Activated T-cell treated with anti-CD3 and anti-CD28 coated beads for 1 hour (primary cell): Measurements from ENCODE around the gene BSPRY.
"Not testable (repeated sequence)": the region's sequence is repeated elsewhere in the genome, so short reads cannot be mapped to it uniquely, and the experiment has no call there.

Source experiments
- DNase-seq: peaks from one replicate; pipeline ENCODE4 v3.0.0-alpha.2; 2020; ENCODE audit warnings: low read depth

The BSPRY gene

DNA sequence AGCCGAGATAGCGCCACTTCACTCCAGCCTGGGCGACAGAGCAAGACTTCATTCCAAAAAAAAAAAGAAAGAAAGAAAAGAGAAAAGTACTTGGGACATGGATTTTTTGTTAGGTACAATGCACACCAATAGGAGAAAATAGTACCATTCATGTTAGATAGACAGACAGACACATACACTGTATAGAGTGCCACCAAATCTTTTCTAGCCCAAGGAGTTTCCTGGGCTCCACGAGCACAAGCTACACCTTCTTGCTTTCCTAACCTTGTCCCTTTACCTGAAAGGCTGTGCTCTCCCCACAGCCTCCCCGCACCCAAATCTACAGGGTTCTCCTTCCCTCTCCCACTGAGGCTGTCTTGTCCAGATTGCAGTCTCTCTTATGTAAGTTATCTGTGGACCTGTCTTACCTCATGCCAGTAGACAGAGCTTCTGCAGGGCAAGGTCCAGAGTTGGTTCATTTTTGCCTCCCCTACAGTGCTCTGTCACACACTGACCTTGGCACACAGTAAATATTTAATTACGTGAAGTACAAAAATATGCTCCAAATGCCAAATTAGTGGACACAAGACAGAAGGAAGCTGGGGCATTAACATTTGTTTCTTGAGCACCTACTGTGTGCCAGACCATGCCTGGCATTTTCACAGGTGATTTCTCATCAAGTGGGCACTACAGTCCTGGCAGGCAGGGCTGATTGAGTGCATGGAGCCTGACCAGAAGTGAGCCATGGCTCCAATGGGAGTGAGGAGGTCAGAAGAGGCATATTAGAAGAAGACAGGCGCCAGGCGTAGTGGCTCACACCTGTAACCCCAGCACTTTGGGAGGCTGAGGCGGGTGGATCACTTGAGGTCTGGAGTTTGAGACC, 45.9 kb downstream of the BSPRY start:
- no peak for DNase-seq

GRCh38 chr9:113397203-113397631, 47.9 kb downstream of the BSPRY start:
- no peak for DNase-seq

GRCh38 chr9:113398796-113399195, 49.5 kb downstream of the BSPRY start:
- no peak for DNase-seq

DNA sequence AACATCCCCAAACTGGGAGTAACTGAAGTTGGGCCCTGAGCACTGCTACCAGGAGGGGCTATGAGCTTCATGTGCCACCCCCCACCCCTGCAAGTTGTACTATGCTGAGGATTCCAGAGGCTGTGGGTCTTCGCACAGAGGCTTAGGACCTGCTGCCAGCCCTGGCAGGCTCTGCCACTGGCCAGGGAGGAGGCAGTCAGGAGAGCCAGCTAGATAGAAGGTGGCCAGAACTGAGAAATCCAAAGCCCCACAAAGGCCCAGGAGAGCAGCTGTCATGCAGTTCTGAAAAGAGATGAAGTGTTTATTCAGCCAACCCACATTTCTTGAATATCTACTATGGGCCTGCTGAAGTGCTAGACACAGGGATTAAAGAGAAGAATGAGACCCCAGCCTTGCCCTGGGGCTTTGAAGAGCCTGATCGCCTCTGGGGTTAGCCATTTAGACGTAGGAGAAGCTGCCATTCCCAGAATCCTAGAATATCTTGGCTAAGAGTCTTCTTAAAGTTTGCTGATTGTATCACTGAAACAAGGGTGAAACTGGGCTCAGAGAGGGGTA, 50.4 kb downstream of the BSPRY start:
- no peak for DNase-seq

DNA sequence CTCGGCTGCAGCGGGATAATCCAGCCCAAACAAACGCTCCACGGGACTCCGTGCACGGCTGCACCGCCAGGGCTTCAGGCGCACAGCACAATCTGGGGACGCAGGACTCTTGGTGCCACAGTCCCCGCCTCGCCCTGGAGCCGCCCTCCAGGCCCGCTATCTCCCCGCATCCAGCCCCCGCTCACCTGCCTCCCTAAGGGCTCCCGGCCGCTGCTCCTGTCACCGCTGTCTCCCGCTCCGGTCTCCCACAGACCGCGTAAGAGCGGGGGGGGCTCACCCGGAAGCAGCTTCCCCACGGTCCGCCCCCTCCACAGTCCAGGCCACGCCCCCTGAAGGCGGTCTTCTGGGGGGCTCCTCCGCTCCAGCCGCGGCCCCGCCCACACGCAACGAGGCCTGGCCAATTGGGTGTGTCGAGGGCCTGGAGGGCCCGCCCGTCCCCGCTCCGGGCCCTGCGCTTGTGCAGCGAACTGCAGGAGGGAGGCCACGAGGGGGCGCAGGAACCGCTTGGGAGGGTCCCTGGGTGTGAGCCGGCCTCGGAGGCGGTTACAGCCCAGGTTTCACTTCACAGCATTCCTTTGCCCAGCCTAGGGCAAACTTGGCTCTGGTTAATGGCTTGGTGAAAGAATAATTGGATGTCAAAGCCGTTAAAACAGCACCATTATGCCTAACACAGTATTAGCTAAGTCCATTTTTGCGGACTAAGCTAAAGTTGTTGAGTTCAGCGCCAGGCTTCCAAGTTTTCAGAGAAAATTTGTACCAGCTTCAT, 51.9 kb downstream of the BSPRY start, which contains the start of gene ALAD:
Gene ALAD, minus strand, starts transcription at position 258 of the 766 bp plus-strand sequence. CDS start 7,725 bp downstream, outside the sequence.
- peak; percentile 100 for DNase-seq

DNA sequence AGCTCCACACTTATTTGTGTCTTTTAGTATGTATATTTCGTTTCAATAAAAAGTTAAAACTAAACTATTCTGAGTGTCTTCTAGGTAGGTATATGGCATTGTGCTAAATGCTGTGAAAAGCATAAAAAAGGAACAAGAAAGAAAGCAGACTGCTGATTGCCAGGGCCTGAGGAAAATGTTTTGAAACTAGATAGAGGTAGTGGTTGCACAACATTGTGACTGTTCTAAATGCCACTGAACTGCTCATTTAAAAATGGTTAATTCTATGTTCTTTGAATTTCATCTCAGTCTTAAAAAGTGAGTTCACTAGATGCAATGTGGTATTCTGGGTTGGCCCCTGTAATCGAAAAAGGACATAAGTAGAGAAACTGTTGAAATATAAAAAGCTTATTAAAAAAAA, 54.3 kb downstream of the BSPRY start:
- DNase-seq, result no peak

DNA sequence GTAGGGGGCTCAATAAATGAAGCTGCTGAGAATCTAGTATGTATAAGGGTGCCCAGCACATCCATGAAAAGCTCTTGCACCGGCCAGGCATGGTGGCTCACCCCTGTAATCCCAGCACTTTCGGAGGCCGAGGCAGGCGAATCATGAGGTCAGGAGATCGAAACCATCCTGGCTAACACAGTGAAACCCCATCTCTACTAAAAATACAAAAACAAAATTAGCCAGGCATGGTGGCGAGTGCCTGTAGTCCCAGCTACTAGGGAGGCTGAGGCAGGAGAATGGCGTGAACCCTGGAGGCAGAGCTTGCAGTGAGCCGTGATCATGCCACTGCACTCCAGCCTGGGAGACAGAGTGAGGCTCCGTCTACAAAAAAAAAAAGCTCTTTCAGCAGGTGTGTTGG, 57.0 kb downstream of the BSPRY start:
- DNase-seq, result not testable (repeated sequence)

GRCh38 chr9:113406873-113407511, 57.7 kb downstream of the BSPRY start:
- DNase-seq, result peak; percentile 32

GRCh38 chr9:113409481-113409880, 60.1 kb downstream of the BSPRY start:
- DNase-seq, result no peak

DNA sequence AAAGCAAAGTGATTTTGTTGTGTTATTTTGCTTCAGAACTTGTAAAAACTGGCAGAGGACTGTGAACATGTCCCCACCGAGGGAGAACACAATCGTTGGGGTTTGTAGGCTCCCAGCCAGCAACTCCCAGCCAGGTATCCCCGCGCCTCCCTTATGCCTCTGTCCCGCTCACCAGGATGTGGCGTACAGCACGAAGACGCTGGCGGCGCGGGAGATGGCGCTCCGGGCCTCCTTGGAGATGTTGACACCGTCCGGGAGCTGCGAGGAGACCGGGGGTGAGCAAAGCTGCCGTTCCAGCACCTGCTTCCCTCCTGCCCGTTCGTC, 60.5 kb downstream of the BSPRY start:
- DNase-seq, result no peak

GRCh38 chr9:113410207-113410864, 61.0 kb downstream of the BSPRY start, which contains the start of the genes C9orf43 and POLE3:
C9orf43 (plus strand) TSS chr9:113410747; CDS start chr9:113413494, 2,747 bp downstream.
POLE3 (minus strand) TSS chr9:113410675; CDS start chr9:113410293, 382 bp downstream.
- DNase-seq, result peak; percentile 89

DNA sequence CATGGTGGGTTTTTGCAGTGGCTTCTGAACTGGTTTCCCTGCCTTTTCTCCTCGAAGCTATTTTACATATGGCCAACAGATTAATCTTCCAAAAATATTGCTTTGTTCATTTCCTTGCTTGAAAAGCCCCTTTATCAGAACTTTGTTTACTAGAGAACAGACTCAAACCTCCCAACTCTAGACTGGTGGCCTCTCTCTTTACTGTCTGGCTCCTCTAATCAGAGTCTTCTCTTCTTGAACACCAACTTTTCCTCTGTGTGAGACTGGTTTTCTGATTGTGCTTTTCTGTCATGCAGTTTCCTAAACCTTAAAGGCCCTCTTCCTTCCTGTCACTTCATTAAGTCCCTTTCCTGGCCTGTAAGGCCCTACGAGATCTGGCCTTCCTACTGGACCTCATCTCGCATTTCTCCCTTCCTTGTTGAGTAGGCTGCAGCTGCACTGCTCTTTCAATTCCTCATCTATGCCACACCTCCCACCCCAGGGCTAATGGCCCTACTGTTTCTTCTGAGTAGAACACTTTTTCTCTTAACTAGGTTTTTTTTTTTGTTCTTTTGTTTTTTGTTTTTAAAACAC, 66.9 kb downstream of the BSPRY start:
- no peak for DNase-seq

GRCh38 chr9:113417370-113417769, 68.0 kb downstream of the BSPRY start:
- DNase-seq, result no peak
